HepG2 (cell line): ENCODE results near the gene RAPGEFL1. TPM values are rescaled to one million over a fixed set of nuclear protein-coding genes. Genes with fewer than 3 reads are reported as not detected.
"Not testable (repeated sequence)": the region's sequence is repeated elsewhere in the genome, so short reads cannot be mapped to it uniquely, and the experiment has no call there.

Experiments used
- ATAC-seq: fragments of 200-7000 bp; cut with Tn5 transposase; 3 replicates; pipeline ENCODE4 v1.9.1; 2020; ENCODE audit warnings: mild to moderate bottlenecking, moderate library complexity
- BruUV-seq: library from RNA; stranded (reverse); fragments of 400-500 nt; replicated peaks from 2 replicates; lab custom pipeline; 2021; lab: Mats Ljungman, UMichigan
- CTCF ChIA-PET: fragments of 300-600 bp; formaldehyde crosslinking; extraction: SDS; loops from one replicate; lab custom pipeline; 2021; ENCODE audit warnings: low total read pairs, inconsistent platforms, low intra/inter-chr PET ratio; lab: Yijun Ruan, JAX
- POLR2A ChIA-PET: fragments of 350-600 bp; sonication (Branson Sonifier 250); formaldehyde crosslinking; loops from one replicate; lab custom pipeline; 2020; ENCODE audit warnings: antibody characterized with exemption, inconsistent platforms; lab: Yijun Ruan, JAX
- DNase-seq: peaks from one replicate; pipeline ENCODE4 v3.0.0-alpha.2; 2015; ENCODE audit warnings: low spot score
- FAIRE-seq: peaks from 3 replicates; lab custom pipeline; 2011; peaks lifted over from hg19 to GRCh38; lab: Jason Lieb, UNC
- H2AFZ ChIP-seq: one replicate; pipeline ENCODE4 v1.6.1; 2011; ENCODE audit warnings: low read length, inconsistent platforms
- H3K27ac ChIP-seq: fragments of 300-600 bp; 3 replicates; pipeline ENCODE4 v1.8.0; 2011; ENCODE audit warnings: mixed run types, mild to moderate bottlenecking, mixed read lengths, low read length, inconsistent platforms; ENCODE audit not compliant: insufficient read depth; ENCODE audit errors: extremely low read length
- H3K27me3 ChIP-seq, 2 experiments: fragments of 200-600 bp in 1 of 2; 2 replicates in 1 of 2; 3 replicates in 1 of 2; pipeline versions ENCODE4 v1.6.0 to v1.8.0; 2011; ENCODE audit warnings: low read length in 2 of 2, mild to moderate bottlenecking in 2 of 2, moderate library complexity in 2 of 2, inconsistent platforms in 1 of 2; ENCODE audit not compliant: insufficient read depth in 2 of 2, control insufficient read depth in 1 of 2
- H3K36me3 ChIP-seq, 2 experiments: fragments of 200-600 bp in 1 of 2; replicated peaks in 1 of 2; 2 replicates in 1 of 2; 3 replicates in 1 of 2; pipeline versions ENCODE4 v1.5.1 to v1.8.0; 2011; ENCODE audit warnings: low read length in 2 of 2, inconsistent platforms in 1 of 2; ENCODE audit not compliant: insufficient read depth in 2 of 2, control insufficient read depth in 1 of 2
- H3K4me1 ChIP-seq: 2 replicates; pipeline ENCODE4 v1.5.1; 2012; ENCODE audit warnings: low read length, inconsistent platforms; ENCODE audit not compliant: insufficient read depth
- H3K4me2 ChIP-seq: 2 replicates; pipeline ENCODE4 v1.6.0; 2011; ENCODE audit warnings: low read depth, low read length, inconsistent platforms
- H3K4me3 ChIP-seq, 3 experiments: fragments of 200-600 bp in 1 of 3; sonication (generic), shearing (Covaris generic) in 1 of 3; replicated peaks in 1 of 3; 2 replicates each; pipeline ENCODE4 v1.5.1; 2011 to 2016; ENCODE audit warnings: low read length in 3 of 3, inconsistent platforms in 2 of 3, low read depth in 2 of 3, mild to moderate bottlenecking in 2 of 3, control low read depth in 1 of 3, mixed read lengths in 1 of 3; ENCODE audit not compliant: insufficient read depth in 1 of 3
- H3K79me2 ChIP-seq: one replicate; pipeline ENCODE4 v1.6.1; 2011; ENCODE audit warnings: low read length, inconsistent platforms; ENCODE audit not compliant: insufficient read depth
- H3K9ac ChIP-seq: 2 replicates; pipeline ENCODE4 v1.6.0; 2011; ENCODE audit warnings: mild to moderate bottlenecking, low read depth, low read length, inconsistent platforms; ENCODE audit not compliant: insufficient read depth
- H3K9me3 ChIP-seq: 2 replicates; pipeline ENCODE4 v1.5.1; 2012; ENCODE audit warnings: mild to moderate bottlenecking, low read length
- H4K20me1 ChIP-seq: 2 replicates; pipeline ENCODE4 v1.6.0; 2011; ENCODE audit warnings: inconsistent platforms, mild to moderate bottlenecking, low read length, moderate library complexity; ENCODE audit not compliant: insufficient read depth
- PRDM4 ChIP-seq: sonication (generic); formaldehyde crosslinking; IDR thresholded peaks from 2 replicates; pipeline ENCODE4 v1.9.0; 2021; ENCODE audit warnings: missing genetic modification reagents, borderline replicate concordance
- WGBS: methylation state at CpG from one replicate; pipeline ENCODE4 v1.1.6; 2017; ENCODE audit warnings: low lambda C conversion rate; 5-methylcytosine and 5-hydroxymethylcytosine counted together
- in situ Hi-C: cut with HindIII; loops from 2 replicates; pipeline ENCODE4 v1.10.0; 2017; ENCODE audit warnings: low pct_unique_long_range_greater_than_20kb; ENCODE audit not compliant: extremely low pct_ligation_motif_present
- intact Hi-C: fragments of 100-400 bp; cut with micrococcal nuclease; formaldehyde crosslinking; loops from one replicate; pipeline ENCODE4 v1.10.0; 2022; ENCODE audit not compliant: unreplicated experiment
- polyA plus RNA-seq, 8 experiments: library from polyadenylated mRNA; depleted of rRNA in 3 of 8; stranded (reverse) in 7 of 8; unstranded in 1 of 8; fragments of >200 nt; fragmentation: Illumina TruSeq in 4 of 8; extraction: Trizol in 4 of 8; gene quantifications; 2 replicates each; pipeline versions ENCODE4 v1.2.1 to v1.2.3, GENCODE V29; 2011 to 2016; ENCODE audit warnings: low read depth in 4 of 8, missing spikeins in 1 of 8, mixed read lengths in 1 of 8; ENCODE audit not compliant: insufficient read depth in 1 of 8
- total RNA-seq, 5 experiments: library from RNA; depleted of rRNA; stranded (reverse); fragments of >200 nt; fragmentation: Illumina TruSeq; extraction: Trizol; gene quantifications; 2 replicates each; pipeline ENCODE4 v1.2.3, GENCODE V29; 2016; ENCODE audit warnings: low read depth in 1 of 5

The RAPGEFL1 gene
- total and polyA plus RNA-seq, 2 of the 13 experiments (the other 11 are each of a cell fraction or from before 2014, with no cell fraction given), result 4.5 to 7.8 TPM

- WGBS, result 98% methylated on average over 3 of the region's 3 CpGs
- Histone ChIP-seq H3K4me3 (no peak overlapping the region), H3K36me3 (peaks cover 14 to 40% of the 10 kb centered on the region in 2 experiments; a peak in 4 of 5 replicates), H3K4me1 (no peaks in the 10 kb centered on the region), H2AFZ (no peak overlapping the region), H3K27me3 (no peaks in the 10 kb centered on the region), H3K9me3 (no peaks in the 10 kb centered on the region), H3K79me2 (peaks cover 35% of the 10 kb centered on the region), H4K20me1 (no peaks in the 10 kb centered on the region), H3K4me2 (no peak overlapping the region)
- ChIA-PET CTCF (no interaction called here), POLR2A (no interaction called here)
- ATAC-seq, result no peak
- intact Hi-C loops, result no loop called here
- in situ Hi-C loops, result no loop called here
- DNase-seq, result no peak
- TF ChIP-seq PRDM4 (CRISPR knock-in tag), result no peak
- TF ChIP-seq, all 625 proteins: peak for 0
- Histone ChIP-seq H3K27ac (no peak overlapping the region), H3K9ac (no peak overlapping the region)
- no peak for FAIRE-seq
- BruUV-seq, result TSS peak; percentile 47
Observed at GRCh38 chr17:40230670-40231069, 53.4 kb downstream of the RAPGEFL1 start.

- Histone ChIP-seq H3K79me2 (peaks cover 32% of the 10 kb centered on the region), H3K36me3 (peaks cover 14 to 43% of the 10 kb centered on the region in 2 experiments; a peak in 4 of 5 replicates)
- BruUV-seq, H2AFZ ChIP-seq, ATAC-seq, H3K4me2 ChIP-seq, H3K4me3 ChIP-seq, H3K9ac ChIP-seq, in situ Hi-C loops, H4K20me1 ChIP-seq, H3K27me3 ChIP-seq, intact Hi-C loops, H3K9me3 ChIP-seq, H3K4me1 ChIP-seq, FAIRE-seq, DNase-seq, CTCF ChIA-PET, H3K27ac ChIP-seq: not testable (repeated sequence)
- POLR2A ChIA-PET, result interaction anchor here (1.5 kb wide), 1 partner anchor 13 kb away, joined by 5 read pairs; the partner anchor contains the start of gene WIPF2
- 96% methylated on average over 4 of the region's 4 CpGs for WGBS
Observed at GRCh38 chr17:40231928-40232327, 54.7 kb downstream of the RAPGEFL1 start.
